Neural cell (in vitro differentiated cells): Measurements from ENCODE around the gene TK1.

Experiments used
- EP300 ChIP-seq: fragments of 450-650 bp; conservative IDR thresholded peaks from 2 replicates; pipeline ENCODE4 v1.6.1; 2014; ENCODE audit warnings: antibody characterized with exemption, mild to moderate bottlenecking, moderate library complexity; ENCODE audit not compliant: poor library complexity, severe bottlenecking
- POLR2AphosphoS5 ChIP-seq: IDR thresholded peaks from 2 replicates; pipeline ENCODE4 v1.6.1; 2012
- SMC3 ChIP-seq: fragments of 450-650 bp; conservative IDR thresholded peaks from 2 replicates; pipeline ENCODE4 v1.6.1; 2014; ENCODE audit warnings: antibody characterized with exemption, mild to moderate bottlenecking, moderate library complexity; ENCODE audit not compliant: poor library complexity
- TAF1 ChIP-seq: IDR thresholded peaks from 2 replicates; pipeline ENCODE4 v1.6.1; 2012; ENCODE audit warnings: low read depth
- TF ChIP-seq, protein P1 (sequence below): fragments of 450-650 bp; IDR thresholded peaks from 2 replicates; pipeline ENCODE4 v1.5.1; 2014; ENCODE audit warnings: antibody characterized with exemption, mild to moderate bottlenecking, moderate library complexity; ENCODE audit not compliant: poor library complexity, severe bottlenecking

GRCh38 chr17:78180083-78180482, 6.8 kb downstream of the TK1 start:
- TF ChIP-seq, protein P1, sequence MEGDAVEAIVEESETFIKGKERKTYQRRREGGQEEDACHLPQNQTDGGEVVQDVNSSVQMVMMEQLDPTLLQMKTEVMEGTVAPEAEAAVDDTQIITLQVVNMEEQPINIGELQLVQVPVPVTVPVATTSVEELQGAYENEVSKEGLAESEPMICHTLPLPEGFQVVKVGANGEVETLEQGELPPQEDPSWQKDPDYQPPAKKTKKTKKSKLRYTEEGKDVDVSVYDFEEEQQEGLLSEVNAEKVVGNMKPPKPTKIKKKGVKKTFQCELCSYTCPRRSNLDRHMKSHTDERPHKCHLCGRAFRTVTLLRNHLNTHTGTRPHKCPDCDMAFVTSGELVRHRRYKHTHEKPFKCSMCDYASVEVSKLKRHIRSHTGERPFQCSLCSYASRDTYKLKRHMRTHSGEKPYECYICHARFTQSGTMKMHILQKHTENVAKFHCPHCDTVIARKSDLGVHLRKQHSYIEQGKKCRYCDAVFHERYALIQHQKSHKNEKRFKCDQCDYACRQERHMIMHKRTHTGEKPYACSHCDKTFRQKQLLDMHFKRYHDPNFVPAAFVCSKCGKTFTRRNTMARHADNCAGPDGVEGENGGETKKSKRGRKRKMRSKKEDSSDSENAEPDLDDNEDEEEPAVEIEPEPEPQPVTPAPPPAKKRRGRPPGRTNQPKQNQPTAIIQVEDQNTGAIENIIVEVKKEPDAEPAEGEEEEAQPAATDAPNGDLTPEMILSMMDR: no peak
- TF ChIP-seq TAF1 (no peak), EP300 (no peak), POLR2AphosphoS5 (no peak), SMC3 (no peak)
